ENCODE measurements around the gene CDC6.

CDC6 gene

GRCh38 chr17:40345161-40345993 is 57.7 kb downstream of the CDC6 start:
- H3K4me3 ChIP-seq (ENCODE audit: control insufficient read depth, low read depth, low read length): peak overlapping the region; percentile 12
- peak; percentile 38 for DNase-seq (ENCODE audit: low read depth)
- TF ChIP-seq CTCF (conservative IDR thresholded peaks at IDR 0.05; ENCODE audit: control insufficient read depth, insufficient read depth, low read depth, low read length): no peak

GRCh38 chr17:40345994-40346764 is 58.5 kb downstream of the CDC6 start:
- TF ChIP-seq CTCF (conservative IDR thresholded peaks at IDR 0.05; ENCODE audit: control insufficient read depth, insufficient read depth, low read depth, low read length): no peak
- H3K4me3 ChIP-seq (ENCODE audit: control insufficient read depth, low read depth, low read length): no peak overlapping the region
- DNase-seq (ENCODE audit: low read depth): no peak

GRCh38 chr17:40346765-40347158 is 59.1 kb downstream of the CDC6 start:
- TF ChIP-seq CTCF (conservative IDR thresholded peaks at IDR 0.05; ENCODE audit: control insufficient read depth, insufficient read depth, low read depth, low read length): no peak
- no peak overlapping the region for H3K4me3 ChIP-seq (ENCODE audit: control insufficient read depth, low read depth, low read length)
- DNase-seq (ENCODE audit: low read depth): no peak

GRCh38 chr17:40347319-40348135 is 59.8 kb downstream of the CDC6 start:
- no peak for TF ChIP-seq CTCF (conservative IDR thresholded peaks at IDR 0.05; ENCODE audit: control insufficient read depth, insufficient read depth, low read depth, low read length)
- no peak overlapping the region for H3K4me3 ChIP-seq (ENCODE audit: control insufficient read depth, low read depth, low read length)
- no peak for DNase-seq (ENCODE audit: low read depth)

- H3K4me3 ChIP-seq (ENCODE audit: control insufficient read depth, low read depth, low read length): no peak overlapping the region
- no peak for DNase-seq (ENCODE audit: low read depth)
- no peak for TF ChIP-seq CTCF (conservative IDR thresholded peaks at IDR 0.05; ENCODE audit: control insufficient read depth, insufficient read depth, low read depth, low read length)
These were observed 60.4 kb downstream of the CDC6 start for GRCh38 chr17:40348136-40348504.

Measured in fibroblast of mammary gland (primary cell).